ENCODE results near the gene LETMD1. TPM values are rescaled to one million over a fixed set of nuclear protein-coding genes. Genes with fewer than 3 reads are reported as not detected.

Gene LETMD1
- total RNA-seq, 1 experiment from 2014 or later = 36.8 TPM

GRCh38 chr12:51025836-51026638 lies 22.1 kb upstream of the LETMD1 start, which contains the start of gene SLC11A2:
TSS of gene SLC11A2 (minus strand) at chr12:51026384. CDS start at chr12:51010728, 15,656 bp downstream.
- peak; percentile 95 for DNase-seq (ENCODE audit: low spot score)

GRCh38 chr12:51027342-51027835 lies 20.7 kb upstream of the LETMD1 start:
- no peak for DNase-seq (ENCODE audit: low spot score)

GRCh38 chr12:51028126-51028812 lies 19.9 kb upstream of the LETMD1 start:
- peak; percentile 79 for DNase-seq (ENCODE audit: low spot score)

- peak; percentile 48 for DNase-seq (ENCODE audit: low spot score)
Observed at GRCh38 chr12:51028813-51029150, 19.3 kb upstream of the LETMD1 start.

GRCh38 chr12:51033048-51033447 lies 15.1 kb upstream of the LETMD1 start:
- no peak for DNase-seq (ENCODE audit: low spot score)

- no peak for DNase-seq (ENCODE audit: low spot score)
Observed at GRCh38 chr12:51033457-51034089, 14.6 kb upstream of the LETMD1 start.

GRCh38 chr12:51036279-51036678 lies 11.8 kb upstream of the LETMD1 start:
- DNase-seq (ENCODE audit: low spot score) = no peak

- peak; percentile 48 for DNase-seq (ENCODE audit: low spot score)
Observed at GRCh38 chr12:51048661-51049251, 629 bp downstream of the LETMD1 start.

GRCh38 chr12:51049525-51049924 lies 1.4 kb downstream of the LETMD1 start:
- no peak for DNase-seq (ENCODE audit: low spot score)

- no peak for DNase-seq (ENCODE audit: low spot score)
Observed at GRCh38 chr12:51051787-51052186, 3.7 kb downstream of the LETMD1 start.

GRCh38 chr12:51055060-51055459 lies 6.9 kb downstream of the LETMD1 start:
- DNase-seq (ENCODE audit: low spot score) = no peak

- no peak for DNase-seq (ENCODE audit: low spot score)
Observed at GRCh38 chr12:51056242-51056641, 8.1 kb downstream of the LETMD1 start.

- no peak for DNase-seq (ENCODE audit: low spot score)
Observed at GRCh38 chr12:51059086-51059485, 11.0 kb downstream of the LETMD1 start.

- no peak for DNase-seq (ENCODE audit: low spot score)
Observed at GRCh38 chr12:51062631-51063397, 14.7 kb downstream of the LETMD1 start.

GRCh38 chr12:51065530-51065929 lies 17.4 kb downstream of the LETMD1 start:
- no peak for DNase-seq (ENCODE audit: low spot score)

- DNase-seq (ENCODE audit: low spot score) = no peak
Observed at GRCh38 chr12:51067229-51067628, 19.1 kb downstream of the LETMD1 start.

GRCh38 chr12:51067771-51068170 lies 19.6 kb downstream of the LETMD1 start:
- no peak for DNase-seq (ENCODE audit: low spot score)

- DNase-seq (ENCODE audit: low spot score) = no peak
Observed at GRCh38 chr12:51070004-51070403, 21.9 kb downstream of the LETMD1 start.

GRCh38 chr12:51071663-51072062 lies 23.5 kb downstream of the LETMD1 start:
- no peak for DNase-seq (ENCODE audit: low spot score)

- DNase-seq (ENCODE audit: low spot score) = no peak
Observed at GRCh38 chr12:51075390-51075789, 27.3 kb downstream of the LETMD1 start.

GRCh38 chr12:51076236-51076930 lies 28.3 kb downstream of the LETMD1 start:
- no peak for DNase-seq (ENCODE audit: low spot score)

Measured in HT-29 (cell line).